C4-2B (cell line): ENCODE data around the gene TM4SF20.
A peak's percentile ranks its signal among the peaks of the same experiment; 100 is the strongest.

Source experiments
- H3K27ac ChIP-seq: fragments of 450-650 bp; 2 replicates; pipeline ENCODE4 v1.5.1; 2017
- ZFX ChIP-seq: fragments of 450-650 bp; IDR thresholded peaks from 2 replicates; pipeline ENCODE4 v1.6.1; 2017
- TF ChIP-seq, protein P1 (sequence below): fragments of 450-650 bp; conservative IDR thresholded peaks from 2 replicates; pipeline ENCODE4 v1.5.1; 2017; ENCODE audit warnings: mild to moderate bottlenecking

The TM4SF20 gene

DNA sequence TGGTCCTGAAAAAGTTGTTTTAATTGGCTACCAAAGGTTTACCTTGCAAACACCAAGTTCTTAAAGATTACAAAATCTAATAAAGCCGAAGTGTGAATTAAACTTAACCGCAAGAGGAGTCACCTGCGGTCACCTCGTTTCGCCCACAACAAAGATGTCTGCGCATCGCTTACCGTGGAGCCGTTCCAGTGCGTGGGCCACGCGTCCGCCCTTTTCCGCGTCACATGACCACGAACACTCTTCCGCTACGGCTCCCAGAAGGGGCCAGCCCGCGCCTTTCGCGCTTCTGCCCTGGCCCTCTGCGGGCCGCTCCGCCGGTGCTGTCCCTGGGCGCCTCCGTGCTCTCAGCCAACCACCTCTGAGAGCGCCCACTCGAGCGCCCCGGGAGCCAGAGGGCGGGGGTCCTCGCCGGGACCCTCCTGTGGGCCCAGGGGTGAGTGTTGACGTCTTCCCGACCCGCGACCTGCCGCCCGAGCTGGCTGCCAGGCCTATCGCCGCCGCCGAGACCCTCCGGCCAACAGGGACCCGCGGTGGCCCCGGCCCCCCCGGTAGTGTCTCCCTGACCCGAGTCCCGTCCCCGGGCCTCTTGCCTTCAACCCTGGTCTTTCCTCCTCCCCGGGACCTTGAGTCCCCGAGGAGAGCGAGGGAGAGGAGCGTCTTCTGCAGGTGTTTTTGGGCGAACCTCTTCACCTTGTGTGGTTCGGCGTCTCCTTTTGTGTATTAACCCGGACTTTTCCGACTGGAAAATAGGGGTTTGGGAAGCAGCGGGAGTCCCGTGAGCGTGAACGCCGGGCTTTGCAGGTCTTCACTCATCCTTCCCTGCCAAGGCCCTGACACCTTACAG lies 53.9 kb downstream of the TM4SF20 start, which contains the start of gene MFF:
TSS of gene MFF (plus strand) at position 257 of the 844 bp plus-strand sequence. CDS start 5,415 bp downstream, outside the sequence.
- peak within 1 kb of the TSS; percentile 90 for H3K27ac ChIP-seq
- TF ChIP-seq, protein P1, sequence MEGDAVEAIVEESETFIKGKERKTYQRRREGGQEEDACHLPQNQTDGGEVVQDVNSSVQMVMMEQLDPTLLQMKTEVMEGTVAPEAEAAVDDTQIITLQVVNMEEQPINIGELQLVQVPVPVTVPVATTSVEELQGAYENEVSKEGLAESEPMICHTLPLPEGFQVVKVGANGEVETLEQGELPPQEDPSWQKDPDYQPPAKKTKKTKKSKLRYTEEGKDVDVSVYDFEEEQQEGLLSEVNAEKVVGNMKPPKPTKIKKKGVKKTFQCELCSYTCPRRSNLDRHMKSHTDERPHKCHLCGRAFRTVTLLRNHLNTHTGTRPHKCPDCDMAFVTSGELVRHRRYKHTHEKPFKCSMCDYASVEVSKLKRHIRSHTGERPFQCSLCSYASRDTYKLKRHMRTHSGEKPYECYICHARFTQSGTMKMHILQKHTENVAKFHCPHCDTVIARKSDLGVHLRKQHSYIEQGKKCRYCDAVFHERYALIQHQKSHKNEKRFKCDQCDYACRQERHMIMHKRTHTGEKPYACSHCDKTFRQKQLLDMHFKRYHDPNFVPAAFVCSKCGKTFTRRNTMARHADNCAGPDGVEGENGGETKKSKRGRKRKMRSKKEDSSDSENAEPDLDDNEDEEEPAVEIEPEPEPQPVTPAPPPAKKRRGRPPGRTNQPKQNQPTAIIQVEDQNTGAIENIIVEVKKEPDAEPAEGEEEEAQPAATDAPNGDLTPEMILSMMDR = peak; percentile 56
- peak; percentile 90 for TF ChIP-seq ZFX

DNA sequence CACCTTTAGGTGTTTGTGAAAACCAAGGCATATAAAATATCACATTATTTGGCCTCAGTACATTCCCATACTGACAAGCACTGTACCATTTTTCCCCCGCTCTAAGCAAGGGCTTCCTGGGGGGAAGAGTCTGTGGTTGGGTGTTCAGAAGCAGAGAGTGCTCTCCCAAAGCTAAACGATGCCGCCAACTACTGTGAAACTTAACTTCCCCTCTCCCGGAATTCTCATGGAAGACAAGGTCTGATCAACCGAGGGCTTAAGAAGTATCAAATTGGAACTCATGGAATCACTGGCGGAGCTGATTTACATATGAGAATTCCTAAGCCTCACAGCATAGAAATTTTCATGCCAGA lies 54.5 kb downstream of the TM4SF20 start:
- H3K27ac ChIP-seq = peak overlapping the region; percentile 90
- TF ChIP-seq, protein P1 = no peak
- TF ChIP-seq ZFX = no peak

- TF ChIP-seq ZFX = no peak
- TF ChIP-seq, protein P1 = no peak
- H3K27ac ChIP-seq = no peak overlapping the region
These were observed 55.3 kb downstream of the TM4SF20 start for GRCh38 chr2:227323818-227324217.

DNA sequence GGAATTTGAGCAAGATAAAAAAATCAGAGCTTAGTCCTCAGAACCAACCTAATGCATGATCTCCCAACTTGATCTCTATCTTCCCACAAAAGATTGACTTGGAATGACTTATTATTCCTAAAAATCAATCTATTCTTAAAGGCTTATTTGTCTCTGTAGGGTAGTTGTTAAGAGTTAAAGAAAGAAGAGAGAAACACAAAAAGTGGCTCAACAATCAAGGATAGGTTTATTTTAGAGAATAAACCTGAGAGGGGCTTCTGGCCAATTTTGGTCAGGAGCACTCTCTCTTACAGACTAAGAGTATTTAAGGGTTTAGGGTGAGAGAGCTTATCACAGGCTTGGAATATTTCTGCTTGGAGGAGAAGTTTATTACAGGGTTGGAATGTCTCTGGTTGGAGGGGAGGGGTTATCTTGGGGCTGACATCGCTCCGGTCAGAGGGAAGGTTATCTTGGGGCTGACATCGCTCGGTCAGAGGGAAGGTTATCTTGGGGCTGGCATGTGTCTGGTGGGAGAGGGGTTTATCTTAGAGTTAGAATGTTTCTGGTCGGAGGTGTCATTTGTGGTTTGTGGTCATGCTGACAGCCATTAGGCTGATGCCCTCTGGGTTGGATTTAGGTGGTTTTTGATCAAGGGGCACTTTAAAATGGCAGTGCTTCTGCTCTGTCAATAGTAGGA lies 56.4 kb downstream of the TM4SF20 start:
- H3K27ac ChIP-seq = no peak overlapping the region
- no peak for TF ChIP-seq ZFX
- TF ChIP-seq, protein P1 = no peak

GRCh38 chr2:227320305-227321094 lies 58.6 kb downstream of the TM4SF20 start:
- no peak overlapping the region for H3K27ac ChIP-seq

GRCh38 chr2:227317834-227318233 lies 61.3 kb downstream of the TM4SF20 start:
- TF ChIP-seq, protein P1 = no peak
- no peak for TF ChIP-seq ZFX
- H3K27ac ChIP-seq = no peak overlapping the region

More at GRCh38 chr2:227320305-227321094, 58.6 kb downstream of the TM4SF20 start:
- no peak for TF ChIP-seq ZFX
- TF ChIP-seq, protein P1 = no peak
